T-cell (primary cell): ENCODE results near the gene MYG1. TPM values are rescaled to one million over a fixed set of nuclear protein-coding genes. Genes with fewer than 3 reads are reported as not detected.

Experiments
- ATAC-seq, 4 experiments: fragments of 200-7000 bp in 3 of 4; fragments of 150-1000 bp in 1 of 4; cut with Tn5 transposase; replicated peaks in 1 of 4; 1 replicate in 3 of 4; 2 replicates in 1 of 4; pipeline ENCODE4 v1.10.0; 2021; ENCODE audit warnings: moderate library complexity in 3 of 4, mild to moderate bottlenecking in 2 of 4, moderate number of reproducible peaks in 1 of 4
- CTCF ChIA-PET, 2 donors: fragments of 300-600 bp; sonication (Branson Sonifier 250); formaldehyde crosslinking; loops; one replicate each; lab custom pipeline; 2022; ENCODE audit warnings: antibody characterized with exemption in 2 of 2; lab: Charles Lee
- POLR2A ChIA-PET, 2 donors: fragments of 300-600 bp; sonication (Branson Sonifier 250); formaldehyde crosslinking; loops; one replicate each; lab custom pipeline; 2022; ENCODE audit warnings: antibody characterized with exemption in 2 of 2; lab: Charles Lee
- DNase-seq, 35 experiments: peaks; one replicate each; pipeline versions ENCODE4 v3.0.0 to v3.0.0-alpha.2; 2013 to 2023
- H3K27ac ChIP-seq: one replicate; pipeline ENCODE4 v1.5.1; 2013; ENCODE audit warnings: low read length
- H3K27me3 ChIP-seq, 2 experiments: replicated peaks in 1 of 2; 1 replicate in 1 of 2; 2 replicates in 1 of 2; pipeline versions ENCODE4 v1.6.1 to v1.7.0; 2013; ENCODE audit warnings: low read length in 1 of 2, mixed read lengths in 1 of 2; ENCODE audit not compliant: control insufficient read depth in 2 of 2, insufficient read depth in 2 of 2; ENCODE audit errors: extremely low read depth in 1 of 2
- H3K36me3 ChIP-seq, 2 donors: 1 replicate in 1 of 2; 2 replicates in 1 of 2; pipeline versions ENCODE4 v1.6.1 to v1.7.0; 2013; ENCODE audit warnings: low read length in 1 of 2; ENCODE audit not compliant: control insufficient read depth in 2 of 2, insufficient read depth in 1 of 2; ENCODE audit errors: extremely low read depth in 1 of 2
- H3K4me1 ChIP-seq, 2 experiments: 1 replicate in 1 of 2; 2 replicates in 1 of 2; pipeline versions ENCODE4 v1.6.1 to v1.7.0; 2013; ENCODE audit warnings: low read length in 2 of 2, mixed read lengths in 1 of 2; ENCODE audit not compliant: insufficient read depth in 2 of 2, control insufficient read depth in 1 of 2; ENCODE audit errors: extremely low read depth in 1 of 2
- H3K4me3 ChIP-seq, 2 donors: 1 replicate in 1 of 2; 2 replicates in 1 of 2; pipeline versions ENCODE4 v1.5.1 to v1.7.0; 2013; ENCODE audit warnings: mild to moderate bottlenecking in 2 of 2, low read length in 1 of 2, moderate library complexity in 1 of 2; ENCODE audit not compliant: control insufficient read depth in 1 of 2; ENCODE audit errors: extremely low read depth in 1 of 2
- H3K9me3 ChIP-seq: 2 replicates; pipeline ENCODE4 v1.7.0; 2013
- H3K27ac Mint-ChIP-seq, 2 donors: one replicate each; pipeline ENCODE4 v1.8.0; 2020 to 2021; ENCODE audit warnings: mild to moderate bottlenecking in 2 of 2, mixed read lengths in 2 of 2
- H3K27me3 Mint-ChIP-seq, 2 donors: one replicate each; pipeline ENCODE4 v1.8.0; 2021 to 2022; ENCODE audit warnings: mixed read lengths in 2 of 2
- H3K36me3 Mint-ChIP-seq: one replicate; pipeline ENCODE4 v1.8.0; 2021; ENCODE audit warnings: mixed read lengths
- H3K4me1 Mint-ChIP-seq, 3 donors: one replicate each; pipeline ENCODE4 v1.8.0; 2020 to 2022; ENCODE audit warnings: mixed read lengths in 3 of 3, mild to moderate bottlenecking in 1 of 3
- H3K4me3 Mint-ChIP-seq, 3 donors: one replicate each; pipeline ENCODE4 v1.8.0; 2020 to 2022; ENCODE audit warnings: mild to moderate bottlenecking in 3 of 3, mixed read lengths in 3 of 3, moderate library complexity in 3 of 3
- H3K9me3 Mint-ChIP-seq, 3 donors: one replicate each; pipeline ENCODE4 v1.8.0; 2020 to 2022; ENCODE audit warnings: mixed read lengths in 3 of 3
- WGBS: methylation state at CpG from one replicate; pipeline ENCODE4 v1.1.5; 2013; ENCODE audit warnings: missing lambda C conversion rate; ENCODE audit not compliant: insufficient coverage; 5-methylcytosine and 5-hydroxymethylcytosine counted together
- total RNA-seq, 35 experiments: library from RNA in 6 of 35; stranded (reverse) in 6 of 35; fragments of 120-200 nt in 1 of 35; gene quantifications; one replicate each; pipeline versions ENCODE4 v1.2.1 to v1.2.4 and lab custom pipeline; 2013 to 2026

The MYG1 gene
- total RNA-seq, 5 donors from 2014 or later (not counting 1 experiment from before 2014, with no cell fraction given) = 34.0 to 68.4 (median 63.9) TPM

- no peaks in the 10 kb centered on the region for H3K27me3 ChIP-seq
- Mint-ChIP-seq H3K27ac (peak overlapping the region; percentile 60 to 81), H3K4me3 (no peak overlapping the region), H3K27me3 (no peaks in the 10 kb centered on the region), H3K36me3 (peaks cover 5% of the 10 kb centered on the region), H3K9me3 (no peaks in the 10 kb centered on the region), H3K4me1 (peaks cover 38 to 61% (median 46%) of the 10 kb centered on the region in 3 donors)
- CTCF ChIA-PET = interaction anchor here in 1 of 2 donors (0.9 to 1.0 kb wide), 2 partner anchors 12 to 20 kb away, joined by 3 read pairs; no protein-coding TSS in a partner anchor
- no CpG with 5 or more reads among the region's 3 CpGs for WGBS
- ATAC-seq (no peak), DNase-seq (no peak)
- no peak overlapping the region for H3K27ac ChIP-seq
- no peak overlapping the region for H3K4me3 ChIP-seq
- POLR2A ChIA-PET = no interaction called here
- H3K9me3 ChIP-seq = no peaks in the 10 kb centered on the region
- peaks cover 0 to 5% of the 10 kb centered on the region in 2 donors for H3K36me3 ChIP-seq
- peaks cover 26 to 49% of the 10 kb centered on the region in 2 experiments for H3K4me1 ChIP-seq
These were observed 43.5 kb upstream of the MYG1 start for GRCh38 chr12:53255996-53256395.

DNA sequence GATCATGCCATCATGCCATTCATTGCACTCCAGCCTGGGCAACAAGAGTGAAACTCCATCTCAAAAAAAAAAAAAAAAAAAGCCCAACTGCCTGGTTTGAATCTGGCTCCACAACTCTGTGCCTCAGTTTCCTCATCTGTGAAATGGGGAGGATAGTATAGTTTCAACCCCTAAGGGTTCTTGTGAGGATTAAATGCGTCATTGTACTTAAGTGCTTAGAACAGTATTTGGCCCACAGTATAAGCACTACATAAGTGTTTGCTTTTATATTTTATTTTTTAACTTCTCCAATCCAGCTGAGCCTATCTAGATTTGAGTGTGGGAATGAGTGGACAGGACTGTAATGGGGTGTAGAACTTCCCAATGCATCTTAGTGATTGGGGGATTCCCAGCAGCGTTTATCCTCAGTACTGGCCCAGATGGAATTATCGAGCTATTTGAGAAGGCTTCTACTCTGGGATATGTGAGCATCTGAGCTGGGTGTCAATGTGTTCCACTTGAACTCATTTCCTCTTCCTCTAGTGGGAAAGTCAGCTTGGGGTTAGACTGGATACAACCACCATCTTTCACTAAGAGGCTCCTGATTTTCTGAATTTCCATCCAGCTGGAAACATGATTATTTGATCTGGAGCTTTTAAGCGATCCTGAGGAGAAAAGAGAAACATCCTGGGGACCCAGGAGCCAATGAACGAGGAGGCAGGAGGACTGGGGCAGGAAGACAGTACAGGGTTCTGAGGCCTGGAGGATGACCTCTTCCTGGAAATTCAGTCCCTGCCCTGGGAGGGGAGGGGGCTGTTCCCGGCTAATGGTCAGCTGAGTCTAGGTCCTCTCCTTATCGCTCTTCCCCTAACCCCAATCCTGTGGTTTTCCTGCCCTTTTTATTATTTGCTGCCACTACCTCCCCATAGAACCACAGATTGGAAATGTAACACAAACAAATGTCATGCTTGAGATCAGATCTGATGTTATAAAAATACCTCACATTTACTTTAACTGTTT is 40.7 kb upstream of the MYG1 start:
- Histone ChIP-seq H3K9me3 (no peaks in the 10 kb centered on the region), H3K4me3 (no peak overlapping the region), H3K4me1 (peaks cover 17 to 25% of the 10 kb centered on the region in 2 experiments), H3K27me3 (no peaks in the 10 kb centered on the region), H3K27ac (no peak overlapping the region), H3K36me3 (peaks cover 0 to 4% of the 10 kb centered on the region in 2 donors)
- Mint-ChIP-seq H3K27me3 (no peaks in the 10 kb centered on the region), H3K9me3 (no peaks in the 10 kb centered on the region), H3K36me3 (no peaks in the 10 kb centered on the region), H3K4me1 (peaks cover 24 to 38% (median 25%) of the 10 kb centered on the region in 3 donors), H3K4me3 (no peak overlapping the region), H3K27ac (peak overlapping the region; percentile 48 to 63)
- WGBS = 88% methylated on average over 2 of the region's 7 CpGs
- ATAC-seq (no peak), DNase-seq (no peak)
- CTCF ChIA-PET = interaction anchor here in 1 of 2 donors (0.6 to 1.5 kb wide), 3 partner anchors 9 to 194 kb away, joined by 4 to 6 read pairs (median 4); partner anchors contain the start of genes ESPL1 and PFDN5
- POLR2A ChIA-PET = no interaction called here

GRCh38 chr12:53259891-53260290 is 39.6 kb upstream of the MYG1 start:
- 90% methylated on average over 5 of the region's 6 CpGs for WGBS
- ChIA-PET POLR2A (interaction anchor here (0.6 to 0.7 kb wide), 4 partner anchors 18 to 233 kb away, joined by 3 to 11 read pairs (median 6); no protein-coding TSS in a partner anchor), CTCF (interaction anchor here (0.5 to 0.7 kb wide), 9 partner anchors 11 to 1132 kb away, joined by 3 to 5 read pairs (median 3); no protein-coding TSS in a partner anchor)
- no peak for ATAC-seq
- Mint-ChIP-seq H3K4me1 (peaks cover 16 to 30% (median 18%) of the 10 kb centered on the region in 3 donors), H3K4me3 (no peak overlapping the region), H3K27ac (peak overlapping the region in 1 of 2 donors; percentile 28), H3K9me3 (no peaks in the 10 kb centered on the region), H3K27me3 (no peaks in the 10 kb centered on the region), H3K36me3 (no peaks in the 10 kb centered on the region)
- no peak for DNase-seq
- Histone ChIP-seq H3K4me3 (no peak overlapping the region), H3K9me3 (no peaks in the 10 kb centered on the region), H3K27ac (no peak overlapping the region), H3K4me1 (peaks cover 14 to 16% of the 10 kb centered on the region in 2 experiments), H3K36me3 (no peaks in the 10 kb centered on the region), H3K27me3 (no peaks in the 10 kb centered on the region)

GRCh38 chr12:53265783-53266182 is 33.7 kb upstream of the MYG1 start:
- Histone ChIP-seq H3K4me1 (peaks cover 0 to 16% of the 10 kb centered on the region in 2 experiments), H3K36me3 (no peaks in the 10 kb centered on the region), H3K27me3 (no peaks in the 10 kb centered on the region), H3K9me3 (no peaks in the 10 kb centered on the region), H3K4me3 (no peak overlapping the region), H3K27ac (no peak overlapping the region)
- ChIA-PET CTCF (interaction anchor here in 1 of 2 donors (0.7 to 3.3 kb wide), 5 partner anchors 12 to 1726 kb away, joined by 3 to 14 read pairs (median 3); no protein-coding TSS in a partner anchor), POLR2A (interaction anchor here in 1 of 2 donors (0.6 kb wide), 1 partner anchor 67 kb away, joined by 6 read pairs; no protein-coding TSS in a partner anchor)
- no CpG with 5 or more reads among the region's 2 CpGs for WGBS
- DNase-seq = no peak
- H3K4me1 Mint-ChIP-seq = peaks cover 20 to 22% (median 21%) of the 10 kb centered on the region in 3 donors
- H3K27ac Mint-ChIP-seq = no peak overlapping the region
- no peaks in the 10 kb centered on the region for H3K9me3 Mint-ChIP-seq
- H3K36me3 Mint-ChIP-seq = no peaks in the 10 kb centered on the region
- H3K27me3 Mint-ChIP-seq = no peaks in the 10 kb centered on the region
- no peak for ATAC-seq
- no peak overlapping the region for H3K4me3 Mint-ChIP-seq

DNA sequence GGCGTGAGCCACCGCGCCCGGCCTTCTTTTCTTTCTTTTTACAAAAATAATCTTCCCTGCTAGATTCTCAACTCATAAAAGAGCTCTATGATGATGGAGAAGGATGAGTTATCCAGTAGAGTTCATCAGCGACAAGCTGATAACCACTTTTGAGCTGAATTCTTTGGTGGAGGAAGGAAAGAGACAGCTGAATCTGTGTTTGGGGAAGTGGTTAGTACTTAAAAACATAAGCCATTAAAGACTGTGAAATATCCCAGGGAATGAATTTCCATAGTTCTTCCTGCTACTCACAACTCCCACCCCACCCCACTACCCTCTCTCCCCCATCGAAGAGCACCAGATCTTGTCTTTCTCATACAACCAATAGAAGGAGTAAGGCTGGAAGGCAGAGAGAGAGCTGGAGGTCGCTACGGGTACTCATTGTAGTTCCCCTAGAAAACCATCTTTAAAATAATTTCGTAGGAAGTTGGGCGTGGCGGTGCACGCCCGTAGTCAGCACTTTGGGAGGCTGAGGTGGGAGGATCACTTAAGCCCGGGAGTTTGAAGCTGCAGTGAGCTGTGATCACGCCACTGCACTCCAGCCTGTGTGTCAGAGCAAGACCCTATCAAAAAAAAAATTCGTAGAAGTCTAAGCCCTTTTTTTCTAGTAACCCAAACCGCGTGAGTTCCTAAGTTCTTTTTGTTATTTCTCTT is 32.0 kb upstream of the MYG1 start:
- H3K9me3 ChIP-seq = no peaks in the 10 kb centered on the region
- Mint-ChIP-seq H3K4me1 (peaks cover 20 to 22% (median 21%) of the 10 kb centered on the region in 3 donors), H3K4me3 (peak overlapping the region; percentile 89 to 98 (median 92)), H3K9me3 (no peaks in the 10 kb centered on the region), H3K36me3 (no peaks in the 10 kb centered on the region), H3K27me3 (peaks cover 0 to 3% of the 10 kb centered on the region in 2 donors), H3K27ac (peak overlapping the region; percentile 75 to 91)
- ChIA-PET CTCF (interaction anchor here (0.6 to 3.3 kb wide), 31 partner anchors 9 to 300 kb away, joined by 3 to 34 read pairs (median 4); partner anchors contain the start of genes AAAS (in 1 of the 2), CSAD (in 1 of the 2), MYG1 (in 1 of the 2) and ZNF740 (in 1 of the 2)), POLR2A (interaction anchor here in 1 of 2 donors (0.7 to 1.0 kb wide), 2 partner anchors 117 to 1090 kb away, joined by 3 to 4 read pairs; no protein-coding TSS in a partner anchor)
- WGBS = 0% methylated on average over 4 of the region's 18 CpGs
- DNase-seq (peak in 5 of 35 experiments; percentile 3 to 30 (median 7)), ATAC-seq (peak; percentile 24 to 33 (median 25))
- no peaks in the 10 kb centered on the region for H3K27me3 ChIP-seq
- peak overlapping the region; percentile 71 for H3K27ac ChIP-seq
- no peaks in the 10 kb centered on the region for H3K36me3 ChIP-seq
- H3K4me3 ChIP-seq = peak overlapping the region; percentile 81 to 92
- peaks cover 0 to 16% of the 10 kb centered on the region in 2 experiments for H3K4me1 ChIP-seq
